Germinal center (tissue), 1 donor: ENCODE results near the gene RREB1.
A peak's percentile ranks its signal among the peaks of the same experiment; 100 is the strongest.

Experiments
- DNase-seq: peaks from one replicate; pipeline ENCODE4 v3.0.0; 2012; ENCODE audit warnings: mixed read lengths, low spot score

Gene RREB1

DNA sequence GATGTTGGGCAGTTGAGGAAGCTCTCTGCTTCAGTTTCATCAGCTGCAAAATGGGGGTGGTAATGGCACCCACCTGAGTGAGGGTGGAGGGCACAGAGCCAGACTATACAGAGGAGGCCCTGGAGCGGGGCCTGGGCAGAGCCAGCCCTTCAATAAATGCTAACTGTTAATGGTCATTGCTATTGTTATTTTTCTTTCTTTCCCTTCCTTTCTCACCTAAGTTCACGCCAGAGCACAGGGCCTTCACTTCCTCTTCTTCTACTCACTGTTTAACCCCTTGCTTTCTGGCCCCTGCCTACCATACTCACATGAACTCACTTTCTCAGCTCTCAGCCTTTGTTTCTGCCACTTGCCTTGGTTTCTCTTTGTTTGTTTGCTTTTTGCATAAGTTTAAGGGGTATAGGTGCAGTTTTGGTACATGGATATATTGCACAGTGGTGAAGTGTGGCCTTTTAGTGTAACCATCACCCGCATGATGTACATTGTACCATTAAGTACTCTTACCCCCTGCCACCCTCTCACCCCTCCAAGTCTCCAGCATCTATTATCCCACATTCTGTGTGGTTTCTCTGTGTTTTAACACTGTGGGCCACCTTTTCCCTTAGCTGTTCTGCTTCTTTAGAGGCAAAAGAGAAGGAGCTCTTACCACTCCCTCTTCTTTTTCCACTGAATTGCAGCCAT, 7.5 kb upstream of the RREB1 start:
- DNase-seq, result no peak

DNA sequence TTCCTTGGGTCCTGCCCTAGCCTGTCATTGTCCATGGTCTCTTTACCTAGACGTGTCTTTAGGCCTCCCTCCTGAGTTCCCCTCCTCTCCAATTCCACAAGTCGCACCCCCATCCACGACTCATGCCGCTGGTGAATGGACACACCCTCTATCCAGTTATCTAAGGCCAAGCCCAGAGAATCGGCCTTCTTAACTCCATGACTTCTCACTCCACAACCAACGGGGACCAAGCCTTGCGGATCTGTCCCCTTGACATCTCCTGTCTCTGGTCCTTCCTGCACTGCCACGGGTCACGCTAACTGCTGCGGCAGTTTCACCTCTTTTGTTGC, 7.0 kb upstream of the RREB1 start:
- DNase-seq, result no peak

- no peak for DNase-seq
Measured at GRCh38 chr6:7101290-7101689, 6.5 kb upstream of the RREB1 start.

DNA sequence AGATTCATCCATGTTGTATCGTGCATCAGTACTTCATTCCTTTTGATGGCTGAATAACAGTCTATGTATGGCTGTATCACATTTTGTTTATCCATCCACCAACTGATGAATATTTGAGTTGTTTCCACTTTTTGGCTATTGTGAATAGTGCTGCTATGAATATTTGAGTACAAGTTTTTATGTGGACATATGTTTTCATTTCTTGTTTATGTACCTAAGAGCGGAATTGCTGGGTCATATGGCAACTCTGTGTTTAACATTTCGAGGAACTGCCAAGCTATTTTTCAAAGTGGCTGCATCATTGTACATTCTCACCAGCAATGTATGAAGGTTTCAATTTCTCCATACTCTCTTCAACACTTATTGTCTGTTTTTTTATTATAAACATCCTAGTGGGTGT, 3.0 kb upstream of the RREB1 start:
- DNase-seq, result no peak

- no peak for DNase-seq
Measured at GRCh38 chr6:7106215-7106751, 1.5 kb upstream of the RREB1 start.

DNA sequence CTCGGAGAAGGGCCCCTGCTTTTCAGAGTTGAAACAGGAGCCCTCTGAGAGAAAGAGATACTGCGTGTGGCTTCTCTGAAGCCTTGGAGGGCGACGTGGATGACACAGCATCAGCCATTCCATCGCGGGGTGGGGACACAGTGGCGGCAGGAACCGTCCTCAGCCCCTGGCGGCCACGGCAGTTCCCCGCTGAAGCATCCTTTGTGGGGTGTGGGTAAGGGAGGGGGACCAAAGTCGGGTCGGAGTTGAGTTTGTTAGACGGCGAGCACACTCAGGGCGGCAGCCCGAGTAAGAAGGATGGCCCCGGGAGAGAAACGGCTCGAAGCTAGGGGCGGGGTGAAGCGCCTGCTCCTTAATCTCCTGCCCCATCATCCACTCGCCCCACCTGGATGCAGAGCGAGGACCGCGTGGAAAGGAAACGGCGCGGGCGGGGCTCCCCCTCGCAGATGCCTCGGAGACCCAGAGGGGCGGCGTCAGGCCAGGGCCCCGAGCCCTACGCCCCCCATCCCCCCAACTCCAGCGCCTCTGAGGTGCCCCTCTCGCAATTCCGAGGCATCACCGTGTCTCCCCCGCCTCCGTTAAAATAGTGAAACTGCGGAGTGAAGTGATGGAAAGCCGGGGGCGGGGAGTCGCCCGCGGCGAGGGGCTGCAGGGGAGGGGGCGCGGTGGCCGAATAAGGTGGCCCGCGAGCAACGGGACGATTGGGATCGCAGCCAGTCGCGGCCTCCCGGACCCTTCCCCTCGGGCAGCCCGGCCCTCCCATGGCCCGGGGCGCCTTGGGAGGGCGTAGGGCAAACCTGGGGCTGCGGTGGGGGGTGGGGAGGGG, 796 bp upstream of the RREB1 start:
- DNase-seq, result peak; percentile 63

- peak; percentile 54 for DNase-seq
Measured at GRCh38 chr6:7108196-7108963, 619 bp downstream of the RREB1 start.

DNA sequence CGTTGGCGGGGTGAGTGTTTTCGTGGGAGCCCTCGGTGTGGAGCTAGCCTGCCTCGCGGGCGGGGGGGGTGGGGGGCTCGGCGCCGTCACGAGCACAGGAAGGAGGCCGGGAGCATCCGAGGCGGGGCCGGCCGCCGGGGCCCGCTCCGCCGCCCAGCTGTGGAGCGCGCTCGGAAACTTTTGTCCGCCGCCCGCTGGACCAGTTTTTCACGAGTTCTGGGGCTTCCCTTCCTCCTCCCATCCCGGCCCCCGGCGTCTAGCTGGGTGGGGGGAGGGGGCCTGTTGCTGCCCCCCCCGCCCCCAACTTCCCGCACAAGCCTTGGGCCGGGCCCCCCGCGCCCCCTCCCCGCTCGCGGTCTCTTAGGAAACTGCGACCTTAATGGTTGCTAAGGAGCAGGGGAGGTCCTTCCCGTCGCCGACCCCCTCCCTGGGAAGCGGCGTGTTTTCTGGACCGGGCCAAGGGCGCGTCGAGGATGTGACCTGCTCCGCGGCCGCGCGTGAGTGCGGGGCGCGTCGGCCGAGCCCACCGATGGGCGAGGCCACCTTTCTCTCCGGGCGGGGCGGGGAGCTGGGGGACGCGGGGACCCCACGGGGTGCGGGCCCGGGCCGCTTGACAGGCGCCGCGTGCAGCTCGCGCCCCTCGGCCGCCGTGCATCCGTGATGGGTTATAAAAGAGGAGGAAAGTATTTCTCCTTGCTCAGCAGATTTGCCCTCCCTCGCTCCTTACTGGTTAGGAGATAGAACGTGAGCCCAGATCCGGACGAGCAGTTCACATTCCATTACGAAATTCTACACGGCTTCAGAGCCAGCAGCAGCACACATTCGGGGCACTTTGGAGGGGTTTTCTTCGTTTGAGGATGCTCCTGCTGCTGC, 1.4 kb downstream of the RREB1 start:
- DNase-seq, result peak; percentile 52

GRCh38 chr6:7110092-7110792, 2.5 kb downstream of the RREB1 start:
- DNase-seq, result no peak

DNA sequence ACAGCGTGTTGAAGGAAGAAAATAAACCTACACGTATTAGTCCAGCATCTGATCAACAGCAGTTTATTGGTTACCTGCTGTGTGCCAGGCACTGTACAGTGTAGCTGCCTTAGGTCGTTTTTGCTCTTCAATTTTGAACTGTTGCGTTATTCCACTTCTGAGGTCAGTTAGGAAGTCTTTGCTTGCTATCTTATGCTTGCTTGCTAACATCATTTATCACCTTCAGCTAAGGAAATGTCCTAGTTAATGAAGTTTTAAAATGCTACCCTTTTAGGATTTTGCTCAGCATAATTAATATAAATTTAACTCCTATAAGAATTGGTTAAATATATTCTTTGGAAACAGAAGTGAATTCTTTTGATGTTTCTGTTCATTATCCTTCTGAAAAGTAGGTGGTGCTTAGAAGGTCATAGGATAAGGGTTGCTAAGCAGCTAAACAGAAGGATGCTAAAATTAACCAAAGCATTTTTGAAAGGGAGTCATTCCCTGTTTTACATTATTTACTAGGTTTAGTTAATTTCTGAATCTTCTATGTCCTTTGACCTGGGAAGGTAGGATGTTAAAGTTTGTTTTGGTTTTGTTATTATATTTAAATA, 3.4 kb downstream of the RREB1 start:
- no peak for DNase-seq

GRCh38 chr6:7112171-7112570, 4.4 kb downstream of the RREB1 start:
- no peak for DNase-seq

GRCh38 chr6:7112741-7113313, 5.1 kb downstream of the RREB1 start:
- no peak for DNase-seq

DNA sequence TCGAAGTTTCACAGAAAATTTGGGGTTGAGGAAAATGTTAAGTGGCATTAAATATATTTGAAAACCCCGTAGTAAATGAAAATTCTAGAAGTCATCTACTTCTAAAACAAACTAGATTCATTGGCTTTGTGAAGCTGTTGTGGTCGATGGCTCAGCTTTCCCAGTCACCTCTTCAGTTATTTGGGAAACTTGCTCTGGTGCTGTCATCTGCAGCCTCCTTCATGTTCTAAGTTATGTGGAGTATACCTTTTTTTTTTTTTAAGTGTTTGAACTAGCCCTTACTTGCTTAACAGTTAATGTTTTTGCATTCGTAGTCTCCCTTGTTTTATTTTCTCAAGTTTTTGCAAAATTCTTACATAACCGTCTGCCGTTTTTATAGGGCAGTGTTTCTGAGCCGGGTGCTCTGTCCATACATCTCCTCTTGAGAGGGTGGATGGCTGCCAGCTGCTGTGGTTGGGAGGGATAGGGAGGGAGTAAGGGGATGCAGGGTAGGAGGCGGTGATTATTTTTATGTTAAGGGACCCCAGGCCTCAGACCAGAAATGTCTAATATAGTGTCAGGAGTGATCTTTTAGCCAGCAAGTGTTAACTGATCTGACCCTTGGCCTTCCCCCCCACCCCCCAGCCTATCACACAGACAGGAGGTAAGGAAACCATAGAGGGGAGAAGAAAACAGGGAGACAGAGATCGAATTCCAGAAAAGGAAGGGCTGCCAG, 7.1 kb downstream of the RREB1 start:
- DNase-seq, result no peak

- DNase-seq, result no peak
Measured at GRCh38 chr6:7115543-7116231, 7.9 kb downstream of the RREB1 start.

GRCh38 chr6:7119272-7119801, 11.6 kb downstream of the RREB1 start:
- no peak for DNase-seq

- DNase-seq, result no peak
Measured at GRCh38 chr6:7121700-7122241, 14.0 kb downstream of the RREB1 start.

- no peak for DNase-seq
Measured at GRCh38 chr6:7122684-7123083, 14.9 kb downstream of the RREB1 start.

DNA sequence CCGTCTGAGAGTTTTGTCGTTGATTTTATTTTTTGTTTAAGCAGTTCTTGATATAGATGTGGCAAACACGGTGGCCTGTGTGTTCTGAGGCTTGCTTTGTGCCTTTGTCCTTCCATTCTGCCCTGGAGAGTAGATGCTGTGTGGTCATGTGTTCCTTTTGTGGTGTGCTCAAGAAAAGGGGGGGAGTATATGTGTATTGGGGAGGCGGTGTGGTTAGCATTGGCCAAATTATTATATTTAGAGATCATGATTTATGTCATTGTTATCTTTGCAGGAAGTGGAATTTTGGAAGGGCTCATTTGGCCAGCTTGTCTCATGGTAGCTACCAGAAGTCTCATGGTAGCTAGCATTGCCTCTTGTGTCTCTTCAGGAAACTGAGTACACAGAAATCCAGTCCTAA, 16.4 kb downstream of the RREB1 start:
- DNase-seq, result no peak

GRCh38 chr6:7124636-7125035, 16.9 kb downstream of the RREB1 start:
- DNase-seq, result no peak
